SK-N-SH (cell line): ENCODE results near the gene HIF1AN. TPM values are rescaled to one million over a fixed set of nuclear protein-coding genes. Genes with fewer than 3 reads are reported as not detected.

ENCODE experiments used
- CTCF ChIA-PET: fragments of 300-600, 350-600 bp; formaldehyde crosslinking; extraction: SDS; loops from one replicate; lab custom pipeline; 2021; lab: Yijun Ruan, JAX
- POLR2A ChIA-PET: fragments of 350-600 bp; sonication (Branson Sonifier 250); formaldehyde crosslinking; extraction: SDS; loops from one replicate; lab custom pipeline; 2020; ENCODE audit warnings: antibody characterized with exemption, inconsistent platforms; lab: Yijun Ruan, JAX
- DNase-seq: peaks from one replicate; pipeline ENCODE4 v3.0.0; 2012
- H2AFZ ChIP-seq: fragments of 200-600 bp; sonication (generic); 2 replicates; pipeline ENCODE4 v1.8.1; 2016; ENCODE audit warnings: antibody characterized with exemption, mild to moderate bottlenecking, low read depth
- H3F3A ChIP-seq: fragments of 200-600 bp; sonication (generic); replicated peaks from 2 replicates; pipeline ENCODE3; 2016; ENCODE audit warnings: antibody characterized with exemption, mild to moderate bottlenecking; ENCODE audit not compliant: insufficient read depth
- H3K27ac ChIP-seq, 2 experiments: fragments of 200-500 bp in 1 of 2; fragments of 200-600 bp in 1 of 2; sonication (Bioruptor generic) in 1 of 2; sonication (generic), shearing (Covaris generic) in 1 of 2; 2 replicates each; pipeline versions ENCODE4 v1.5.1 to v1.6.1; 2014 to 2016; ENCODE audit warnings: low read depth in 2 of 2, inconsistent platforms in 1 of 2, low read length in 1 of 2, mild to moderate bottlenecking in 1 of 2, mixed read lengths in 1 of 2
- H3K27me3 ChIP-seq: fragments of 200-600 bp; sonication (generic), shearing (Covaris generic); 2 replicates; pipeline ENCODE4 v1.6.1; 2016; ENCODE audit warnings: mixed run types; ENCODE audit not compliant: insufficient read depth
- H3K36me3 ChIP-seq, 2 experiments: fragments of 200-500 bp in 1 of 2; fragments of 200-600 bp in 1 of 2; sonication (Bioruptor generic) in 1 of 2; sonication (generic) in 1 of 2; replicated peaks in 1 of 2; 2 replicates each; pipeline versions ENCODE3 to v1.5.1; 2014 to 2016; ENCODE audit warnings: low read length in 1 of 2, mild to moderate bottlenecking in 1 of 2; ENCODE audit not compliant: insufficient read depth in 2 of 2, control insufficient read depth in 1 of 2
- H3K4me1 ChIP-seq, 2 experiments: fragments of 200-500 bp in 1 of 2; fragments of 200-600 bp in 1 of 2; sonication (Bioruptor generic) in 1 of 2; sonication (generic), shearing (Covaris generic) in 1 of 2; 2 replicates each; pipeline versions ENCODE4 v1.5.1 to v1.6.1; 2014 to 2016; ENCODE audit warnings: low read depth in 1 of 2, low read length in 1 of 2, mixed run types in 1 of 2; ENCODE audit not compliant: insufficient read depth in 2 of 2, control insufficient read depth in 1 of 2
- H3K4me2 ChIP-seq: fragments of 200-600 bp; sonication (generic), shearing (Covaris generic); 2 replicates; pipeline ENCODE4 v1.6.1; 2017; ENCODE audit warnings: mixed run types
- H3K4me3 ChIP-seq, 2 experiments: fragments of 200-500 bp in 1 of 2; fragments of 200-600 bp in 1 of 2; sonication (Bioruptor generic) in 1 of 2; sonication (generic), shearing (Covaris generic) in 1 of 2; 2 replicates each; pipeline versions ENCODE4 v1.5.1 to v1.8.1; 2014 to 2016; ENCODE audit warnings: low read depth in 2 of 2, inconsistent platforms in 1 of 2, low read length in 1 of 2, mild to moderate bottlenecking in 1 of 2, mixed read lengths in 1 of 2, moderate library complexity in 1 of 2
- H3K79me2 ChIP-seq: fragments of 200-600 bp; sonication (generic); 2 replicates; pipeline ENCODE4 v1.8.1; 2017; ENCODE audit warnings: mild to moderate bottlenecking; ENCODE audit not compliant: insufficient read depth
- H3K9ac ChIP-seq: fragments of 200-600 bp; sonication (generic); 2 replicates; pipeline ENCODE4 v1.6.1; 2017; ENCODE audit warnings: mixed run types
- H3K9me2 ChIP-seq: fragments of 200-600 bp; sonication (generic); 2 replicates; pipeline ENCODE4 v1.6.1; 2017; ENCODE audit warnings: mixed run types
- H3K9me3 ChIP-seq: fragments of 200-600 bp; sonication (generic); 2 replicates; pipeline ENCODE4 v1.6.1; 2017; ENCODE audit warnings: mixed run types, mild to moderate bottlenecking, moderate library complexity
- H4K20me1 ChIP-seq: fragments of 200-600 bp; sonication (generic); 2 replicates; pipeline ENCODE4 v1.6.1; 2017; ENCODE audit warnings: mild to moderate bottlenecking, mixed run types; ENCODE audit not compliant: insufficient read depth
- EZH2phosphoT487 ChIP-seq: fragments of 200-600 bp; sonication (generic); IDR thresholded peaks from 2 replicates; pipeline ENCODE4 v1.6.1; 2017; ENCODE audit warnings: low read depth, mixed run types, mild to moderate bottlenecking, antibody characterized with exemption, moderate library complexity, borderline replicate concordance
- FOSL2 ChIP-seq: IDR thresholded peaks from 2 replicates; pipeline ENCODE4 v1.4.0; 2012; ENCODE audit warnings: low read depth, mild to moderate bottlenecking, moderate library complexity, borderline replicate concordance
- FOXJ3 ChIP-seq: sonication (generic); formaldehyde crosslinking; IDR thresholded peaks from 2 replicates; pipeline ENCODE4 v1.5.1; 2020; ENCODE audit warnings: mild to moderate bottlenecking, missing genetic modification reagents
- POLR2AphosphoS5 ChIP-seq: IDR thresholded peaks from 2 replicates; pipeline ENCODE4 v1.6.1; 2012; ENCODE audit warnings: low read depth, low read length
- RAD21 ChIP-seq: IDR thresholded peaks from 2 replicates; pipeline ENCODE4 v1.6.1; 2012; ENCODE audit warnings: mild to moderate bottlenecking, low read length
- RCOR1 ChIP-seq: fragments of 150-350 bp; IDR thresholded peaks from 2 replicates; pipeline ENCODE4 v1.6.1; 2017; ENCODE audit warnings: antibody characterized with exemption, low read length
- RFX5 ChIP-seq: IDR thresholded peaks from 2 replicates; pipeline ENCODE4 v1.6.1; 2012; ENCODE audit warnings: mild to moderate bottlenecking, improper control_type of control experiment, low read length
- SMC3 ChIP-seq: IDR thresholded peaks from 2 replicates; pipeline ENCODE4 v1.6.1; 2012; ENCODE audit warnings: low read depth, low read length, improper control_type of control experiment
- TAF1 ChIP-seq: IDR thresholded peaks from 2 replicates; pipeline ENCODE4 v1.6.1; 2012; ENCODE audit warnings: low read depth, mild to moderate bottlenecking, low read length, moderate library complexity, borderline replicate concordance
- TEAD4 ChIP-seq: IDR thresholded peaks from 2 replicates; pipeline ENCODE4 v1.4.0; 2012; ENCODE audit warnings: mild to moderate bottlenecking, borderline replicate concordance; ENCODE audit not compliant: insufficient read depth
- WGBS: methylation state at CpG from one replicate; pipeline ENCODE4 v1.1.6; 2017; ENCODE audit warnings: low lambda C conversion rate; 5-methylcytosine and 5-hydroxymethylcytosine counted together
- polyA plus RNA-seq, 3 experiments: library from polyadenylated mRNA; depleted of rRNA; stranded (reverse); fragments of >200 nt; gene quantifications; 2 replicates each; pipeline ENCODE4 v1.2.3, GENCODE V29; 2012
- TF ChIP-seq, protein P1 (sequence below): IDR thresholded peaks from 2 replicates; pipeline ENCODE4 v1.4.0; 2012; ENCODE audit warnings: low read depth, borderline replicate concordance
- TF ChIP-seq, protein P2 (sequence below): fragments of 200-600 bp; sonication (generic); IDR thresholded peaks from 2 replicates; pipeline ENCODE4 v1.6.1; 2017; ENCODE audit warnings: antibody characterized with exemption, mild to moderate bottlenecking, moderate library complexity
- TF ChIP-seq, protein P3 (sequence below): IDR thresholded peaks from 2 replicates; pipeline ENCODE4 v1.6.1; 2012; ENCODE audit warnings: mild to moderate bottlenecking, low read depth, low read length, moderate library complexity
- TF ChIP-seq, protein P4 (sequence below): IDR thresholded peaks from 2 replicates; pipeline ENCODE4 v1.4.0; 2012; ENCODE audit warnings: low read depth, borderline replicate concordance
- TF ChIP-seq, protein P5 (sequence below): IDR thresholded peaks from 2 replicates; pipeline ENCODE4 v1.4.0; 2012; ENCODE audit warnings: low read depth

Gene HIF1AN
- polyA plus RNA-seq, 1 of the 3 experiments (the other 2 are of a cell fraction) = 8.1 TPM

DNA sequence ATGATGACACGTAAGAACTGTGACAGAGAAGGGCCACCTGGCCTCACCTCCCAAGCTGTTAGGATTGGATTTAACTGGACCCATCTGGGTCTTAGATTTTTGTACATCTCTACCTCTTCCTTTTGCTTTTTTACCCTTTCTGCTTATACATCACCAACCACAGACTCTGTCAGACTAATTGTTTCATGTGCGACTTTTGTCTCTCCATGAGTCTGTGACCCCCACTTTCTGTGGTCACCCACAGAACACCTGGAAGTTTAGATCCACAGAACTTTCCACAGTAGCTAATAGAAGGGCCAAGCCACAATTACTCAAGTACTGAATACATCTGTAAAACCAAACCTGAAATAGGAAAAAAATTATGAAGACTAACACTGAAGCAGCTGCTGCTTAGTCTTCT, 39.2 kb upstream of the HIF1AN start:
- Histone ChIP-seq H3K9me2 (no peaks in the 10 kb centered on the region), H2AFZ (no peak overlapping the region), H3K4me1 (peaks cover 0 to 7% of the 10 kb centered on the region in 2 experiments; a peak in 1 of 4 replicates), H3K79me2 (no peaks in the 10 kb centered on the region), H3K9ac (no peak overlapping the region), H4K20me1 (no peaks in the 10 kb centered on the region), H3K9me3 (no peaks in the 10 kb centered on the region), H3K27ac (no peak overlapping the region), H3K36me3 (peaks cover 0 to 8% of the 10 kb centered on the region in 2 experiments), H3K4me3 (no peak overlapping the region), H3K4me2 (no peak overlapping the region), H3F3A (no peaks in the 10 kb centered on the region), H3K27me3 (no peaks in the 10 kb centered on the region)
- TF ChIP-seq FOXJ3 (CRISPR knock-in tag) (no peak), SMC3 (no peak), EZH2phosphoT487 (no peak), RAD21 (no peak), FOSL2 (no peak), TEAD4 (no peak), TAF1 (no peak), POLR2AphosphoS5 (no peak), RCOR1 (no peak), RFX5 (no peak)
- TF ChIP-seq, protein P1, sequence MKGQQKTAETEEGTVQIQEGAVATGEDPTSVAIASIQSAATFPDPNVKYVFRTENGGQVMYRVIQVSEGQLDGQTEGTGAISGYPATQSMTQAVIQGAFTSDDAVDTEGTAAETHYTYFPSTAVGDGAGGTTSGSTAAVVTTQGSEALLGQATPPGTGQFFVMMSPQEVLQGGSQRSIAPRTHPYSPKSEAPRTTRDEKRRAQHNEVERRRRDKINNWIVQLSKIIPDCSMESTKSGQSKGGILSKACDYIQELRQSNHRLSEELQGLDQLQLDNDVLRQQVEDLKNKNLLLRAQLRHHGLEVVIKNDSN = no peak
- TF ChIP-seq, protein P2, sequence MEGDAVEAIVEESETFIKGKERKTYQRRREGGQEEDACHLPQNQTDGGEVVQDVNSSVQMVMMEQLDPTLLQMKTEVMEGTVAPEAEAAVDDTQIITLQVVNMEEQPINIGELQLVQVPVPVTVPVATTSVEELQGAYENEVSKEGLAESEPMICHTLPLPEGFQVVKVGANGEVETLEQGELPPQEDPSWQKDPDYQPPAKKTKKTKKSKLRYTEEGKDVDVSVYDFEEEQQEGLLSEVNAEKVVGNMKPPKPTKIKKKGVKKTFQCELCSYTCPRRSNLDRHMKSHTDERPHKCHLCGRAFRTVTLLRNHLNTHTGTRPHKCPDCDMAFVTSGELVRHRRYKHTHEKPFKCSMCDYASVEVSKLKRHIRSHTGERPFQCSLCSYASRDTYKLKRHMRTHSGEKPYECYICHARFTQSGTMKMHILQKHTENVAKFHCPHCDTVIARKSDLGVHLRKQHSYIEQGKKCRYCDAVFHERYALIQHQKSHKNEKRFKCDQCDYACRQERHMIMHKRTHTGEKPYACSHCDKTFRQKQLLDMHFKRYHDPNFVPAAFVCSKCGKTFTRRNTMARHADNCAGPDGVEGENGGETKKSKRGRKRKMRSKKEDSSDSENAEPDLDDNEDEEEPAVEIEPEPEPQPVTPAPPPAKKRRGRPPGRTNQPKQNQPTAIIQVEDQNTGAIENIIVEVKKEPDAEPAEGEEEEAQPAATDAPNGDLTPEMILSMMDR = no peak
- TF ChIP-seq, protein P3, sequence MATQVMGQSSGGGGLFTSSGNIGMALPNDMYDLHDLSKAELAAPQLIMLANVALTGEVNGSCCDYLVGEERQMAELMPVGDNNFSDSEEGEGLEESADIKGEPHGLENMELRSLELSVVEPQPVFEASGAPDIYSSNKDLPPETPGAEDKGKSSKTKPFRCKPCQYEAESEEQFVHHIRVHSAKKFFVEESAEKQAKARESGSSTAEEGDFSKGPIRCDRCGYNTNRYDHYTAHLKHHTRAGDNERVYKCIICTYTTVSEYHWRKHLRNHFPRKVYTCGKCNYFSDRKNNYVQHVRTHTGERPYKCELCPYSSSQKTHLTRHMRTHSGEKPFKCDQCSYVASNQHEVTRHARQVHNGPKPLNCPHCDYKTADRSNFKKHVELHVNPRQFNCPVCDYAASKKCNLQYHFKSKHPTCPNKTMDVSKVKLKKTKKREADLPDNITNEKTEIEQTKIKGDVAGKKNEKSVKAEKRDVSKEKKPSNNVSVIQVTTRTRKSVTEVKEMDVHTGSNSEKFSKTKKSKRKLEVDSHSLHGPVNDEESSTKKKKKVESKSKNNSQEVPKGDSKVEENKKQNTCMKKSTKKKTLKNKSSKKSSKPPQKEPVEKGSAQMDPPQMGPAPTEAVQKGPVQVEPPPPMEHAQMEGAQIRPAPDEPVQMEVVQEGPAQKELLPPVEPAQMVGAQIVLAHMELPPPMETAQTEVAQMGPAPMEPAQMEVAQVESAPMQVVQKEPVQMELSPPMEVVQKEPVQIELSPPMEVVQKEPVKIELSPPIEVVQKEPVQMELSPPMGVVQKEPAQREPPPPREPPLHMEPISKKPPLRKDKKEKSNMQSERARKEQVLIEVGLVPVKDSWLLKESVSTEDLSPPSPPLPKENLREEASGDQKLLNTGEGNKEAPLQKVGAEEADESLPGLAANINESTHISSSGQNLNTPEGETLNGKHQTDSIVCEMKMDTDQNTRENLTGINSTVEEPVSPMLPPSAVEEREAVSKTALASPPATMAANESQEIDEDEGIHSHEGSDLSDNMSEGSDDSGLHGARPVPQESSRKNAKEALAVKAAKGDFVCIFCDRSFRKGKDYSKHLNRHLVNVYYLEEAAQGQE = no peak
- TF ChIP-seq, protein P4, sequence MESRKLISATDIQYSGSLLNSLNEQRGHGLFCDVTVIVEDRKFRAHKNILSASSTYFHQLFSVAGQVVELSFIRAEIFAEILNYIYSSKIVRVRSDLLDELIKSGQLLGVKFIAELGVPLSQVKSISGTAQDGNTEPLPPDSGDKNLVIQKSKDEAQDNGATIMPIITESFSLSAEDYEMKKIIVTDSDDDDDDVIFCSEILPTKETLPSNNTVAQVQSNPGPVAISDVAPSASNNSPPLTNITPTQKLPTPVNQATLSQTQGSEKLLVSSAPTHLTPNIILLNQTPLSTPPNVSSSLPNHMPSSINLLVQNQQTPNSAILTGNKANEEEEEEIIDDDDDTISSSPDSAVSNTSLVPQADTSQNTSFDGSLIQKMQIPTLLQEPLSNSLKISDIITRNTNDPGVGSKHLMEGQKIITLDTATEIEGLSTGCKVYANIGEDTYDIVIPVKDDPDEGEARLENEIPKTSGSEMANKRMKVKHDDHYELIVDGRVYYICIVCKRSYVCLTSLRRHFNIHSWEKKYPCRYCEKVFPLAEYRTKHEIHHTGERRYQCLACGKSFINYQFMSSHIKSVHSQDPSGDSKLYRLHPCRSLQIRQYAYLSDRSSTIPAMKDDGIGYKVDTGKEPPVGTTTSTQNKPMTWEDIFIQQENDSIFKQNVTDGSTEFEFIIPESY = no peak
- TF ChIP-seq, protein P5, sequence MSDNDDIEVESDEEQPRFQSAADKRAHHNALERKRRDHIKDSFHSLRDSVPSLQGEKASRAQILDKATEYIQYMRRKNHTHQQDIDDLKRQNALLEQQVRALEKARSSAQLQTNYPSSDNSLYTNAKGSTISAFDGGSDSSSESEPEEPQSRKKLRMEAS = no peak
- ChIA-PET POLR2A (no interaction called here), CTCF (interaction anchor here (1.3 to 14.7 kb wide), 5 partner anchors 13 to 167 kb away, joined by 3 to 158 read pairs (median 27); partner anchors contain the start of genes PKD2L1 and SEC31B)
- WGBS = 83% methylated on average over 2 of the region's 2 CpGs
- no peak for DNase-seq
